ENCODE data around the gene NPAS3.

NPAS3 gene

GRCh38 chr14:33653308-33653695, 714.6 kb downstream of the NPAS3 start:
- ChIA-PET POLR2A (ENCODE audit: low non-redundant PET) (no interaction called here), CTCF (interaction anchor here (0.6 kb wide), 1 partner anchor 329 kb away, joined by 3 read pairs; no protein-coding TSS in a partner anchor)
- H3K27ac ChIP-seq, result no peak overlapping the region
- no peak for TF ChIP-seq CTCF (conservative IDR thresholded peaks at IDR 0.05; ENCODE audit: low read depth)
- no peak for DNase-seq (ENCODE audit: low spot score)

GRCh38 chr14:33655421-33655820, 716.7 kb downstream of the NPAS3 start:
- CTCF ChIA-PET, result no interaction called here
- POLR2A ChIA-PET (ENCODE audit: low non-redundant PET), result no interaction called here
- no peak for DNase-seq (ENCODE audit: low spot score)
- no peak for TF ChIP-seq CTCF (conservative IDR thresholded peaks at IDR 0.05; ENCODE audit: low read depth)
- H3K27ac ChIP-seq, result no peak overlapping the region

- no peak overlapping the region for H3K27ac ChIP-seq
- DNase-seq (ENCODE audit: low spot score), result no peak
- ChIA-PET CTCF (no interaction called here), POLR2A (ENCODE audit: low non-redundant PET) (no interaction called here)
- TF ChIP-seq CTCF (conservative IDR thresholded peaks at IDR 0.05; ENCODE audit: low read depth), result no peak
Measured at GRCh38 chr14:33657476-33657875, 718.8 kb downstream of the NPAS3 start.

- DNase-seq (ENCODE audit: low spot score), result no peak
- ChIA-PET CTCF (interaction anchor here (0.7 to 1.0 kb wide), 2 partner anchors 14 to 44 kb away, joined by 3 read pairs; no protein-coding TSS in a partner anchor), POLR2A (ENCODE audit: low non-redundant PET) (no interaction called here)
- no peak for TF ChIP-seq CTCF (conservative IDR thresholded peaks at IDR 0.05; ENCODE audit: low read depth)
- no peak overlapping the region for H3K27ac ChIP-seq
Measured at GRCh38 chr14:33660248-33660647, 721.6 kb downstream of the NPAS3 start.

- DNase-seq (ENCODE audit: low spot score), result no peak
- ChIA-PET CTCF (no interaction called here), POLR2A (ENCODE audit: low non-redundant PET) (no interaction called here)
- H3K27ac ChIP-seq, result no peak overlapping the region
- TF ChIP-seq CTCF (conservative IDR thresholded peaks at IDR 0.05; ENCODE audit: low read depth), result no peak
Measured at GRCh38 chr14:33661101-33661500, 722.4 kb downstream of the NPAS3 start.

GRCh38 chr14:33668066-33668465, 729.4 kb downstream of the NPAS3 start:
- no peak for DNase-seq (ENCODE audit: low spot score)
- no peak for TF ChIP-seq CTCF (conservative IDR thresholded peaks at IDR 0.05; ENCODE audit: low read depth)
- POLR2A ChIA-PET (ENCODE audit: low non-redundant PET), result no interaction called here
- CTCF ChIA-PET, result no interaction called here
- H3K27ac ChIP-seq, result no peak overlapping the region

- CTCF ChIA-PET, result no interaction called here
- TF ChIP-seq CTCF (conservative IDR thresholded peaks at IDR 0.05; ENCODE audit: low read depth), result no peak
- no peak for DNase-seq (ENCODE audit: low spot score)
- H3K27ac ChIP-seq, result no peak overlapping the region
- POLR2A ChIA-PET (ENCODE audit: low non-redundant PET), result no interaction called here
Measured at GRCh38 chr14:33669111-33669510, 730.4 kb downstream of the NPAS3 start.

Measured in RWPE1 (cell line).